Nephron progenitor cell (in vitro differentiated cells): ENCODE results near the gene SBK3.

Experiments
- DNase-seq: peaks from one replicate; pipeline ENCODE4 v3.0.0; 2021
- H3K27ac Mint-ChIP-seq: 2 replicates; pipeline ENCODE4 v1.8.0; 2021; ENCODE audit warnings: mild to moderate bottlenecking, moderate library complexity, mixed read lengths
- H3K27me3 Mint-ChIP-seq: 2 replicates; pipeline ENCODE4 v1.8.0; 2021; ENCODE audit warnings: mild to moderate bottlenecking, low read depth, mixed read lengths; ENCODE audit not compliant: poor library complexity
- H3K36me3 Mint-ChIP-seq: 2 replicates; pipeline ENCODE4 v1.8.0; 2021; ENCODE audit warnings: low read depth, mixed read lengths
- H3K4me1 Mint-ChIP-seq: 2 replicates; pipeline ENCODE4 v1.8.0; 2021; ENCODE audit warnings: mixed read lengths
- H3K4me3 Mint-ChIP-seq: 2 replicates; pipeline ENCODE4 v1.8.0; 2021; ENCODE audit warnings: mild to moderate bottlenecking, moderate library complexity, mixed read lengths
- H3K9me3 Mint-ChIP-seq: 2 replicates; pipeline ENCODE4 v1.8.0; 2021; ENCODE audit warnings: mild to moderate bottlenecking, moderate library complexity, mixed read lengths
- TF ChIP-seq, protein P1 (sequence below): fragments of 200-600 bp; sonication (generic); IDR thresholded peaks from 2 replicates; pipeline ENCODE4 v1.5.0; 2021; ENCODE audit warnings: antibody characterized with exemption

The SBK3 gene

DNA sequence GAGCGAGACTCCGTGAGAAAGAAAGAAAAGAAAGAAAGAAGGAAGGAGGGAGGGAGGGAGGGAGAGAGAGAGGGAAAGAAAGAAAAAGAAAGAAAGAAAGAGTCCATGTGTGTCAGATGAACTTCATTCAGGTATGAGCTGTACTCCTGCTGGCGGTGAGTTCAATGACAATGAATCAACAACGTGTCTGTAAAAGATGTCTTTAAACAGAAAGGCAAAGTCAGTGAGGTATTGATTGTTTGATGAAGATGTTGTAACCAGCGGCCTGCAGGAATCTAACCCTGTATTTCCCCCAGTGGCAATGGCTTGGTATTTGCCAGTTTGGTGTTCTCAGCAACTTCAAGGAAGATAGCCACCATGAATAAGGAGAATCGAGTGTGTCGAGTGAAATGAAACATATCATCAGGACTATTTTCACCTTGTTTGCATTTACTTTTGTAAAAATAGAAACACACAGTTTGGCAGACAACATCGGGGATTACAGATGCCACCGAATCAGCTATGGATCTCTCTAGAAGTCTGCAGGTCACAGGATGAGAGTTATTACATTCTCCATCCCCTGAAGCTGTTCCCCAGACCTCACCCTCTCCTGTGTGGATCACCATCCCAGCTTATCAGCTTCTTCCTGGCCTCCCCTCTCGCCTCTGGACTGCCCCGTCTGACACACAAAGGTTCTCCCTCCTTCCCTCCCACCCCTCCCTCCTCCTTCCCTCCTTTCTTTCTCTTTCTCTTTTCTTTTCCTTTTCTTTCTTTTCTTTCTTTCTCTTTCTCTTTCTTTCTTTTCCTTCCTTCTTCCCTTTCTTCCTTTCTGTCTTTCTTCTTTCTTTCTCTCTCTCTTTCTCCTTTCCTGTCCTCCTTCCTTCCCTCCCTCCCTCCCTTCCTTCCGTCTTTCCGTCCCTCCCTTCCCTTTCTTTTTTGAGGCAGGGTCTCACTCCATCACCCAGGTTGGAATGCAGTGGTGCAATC lies 8.2 kb upstream of the SBK3 start:
- no peaks in the 10 kb centered on the region for H3K9me3 Mint-ChIP-seq
- H3K27me3 Mint-ChIP-seq: peaks cover 36% of the 10 kb centered on the region
- peaks cover 77% of the 10 kb centered on the region for H3K4me1 Mint-ChIP-seq
- H3K36me3 Mint-ChIP-seq: no peaks in the 10 kb centered on the region
- H3K4me3 Mint-ChIP-seq: no peak overlapping the region
- TF ChIP-seq, protein P1, sequence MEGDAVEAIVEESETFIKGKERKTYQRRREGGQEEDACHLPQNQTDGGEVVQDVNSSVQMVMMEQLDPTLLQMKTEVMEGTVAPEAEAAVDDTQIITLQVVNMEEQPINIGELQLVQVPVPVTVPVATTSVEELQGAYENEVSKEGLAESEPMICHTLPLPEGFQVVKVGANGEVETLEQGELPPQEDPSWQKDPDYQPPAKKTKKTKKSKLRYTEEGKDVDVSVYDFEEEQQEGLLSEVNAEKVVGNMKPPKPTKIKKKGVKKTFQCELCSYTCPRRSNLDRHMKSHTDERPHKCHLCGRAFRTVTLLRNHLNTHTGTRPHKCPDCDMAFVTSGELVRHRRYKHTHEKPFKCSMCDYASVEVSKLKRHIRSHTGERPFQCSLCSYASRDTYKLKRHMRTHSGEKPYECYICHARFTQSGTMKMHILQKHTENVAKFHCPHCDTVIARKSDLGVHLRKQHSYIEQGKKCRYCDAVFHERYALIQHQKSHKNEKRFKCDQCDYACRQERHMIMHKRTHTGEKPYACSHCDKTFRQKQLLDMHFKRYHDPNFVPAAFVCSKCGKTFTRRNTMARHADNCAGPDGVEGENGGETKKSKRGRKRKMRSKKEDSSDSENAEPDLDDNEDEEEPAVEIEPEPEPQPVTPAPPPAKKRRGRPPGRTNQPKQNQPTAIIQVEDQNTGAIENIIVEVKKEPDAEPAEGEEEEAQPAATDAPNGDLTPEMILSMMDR: no peak
- no peak for DNase-seq
- H3K27ac Mint-ChIP-seq: peak overlapping the region; percentile 15

DNA sequence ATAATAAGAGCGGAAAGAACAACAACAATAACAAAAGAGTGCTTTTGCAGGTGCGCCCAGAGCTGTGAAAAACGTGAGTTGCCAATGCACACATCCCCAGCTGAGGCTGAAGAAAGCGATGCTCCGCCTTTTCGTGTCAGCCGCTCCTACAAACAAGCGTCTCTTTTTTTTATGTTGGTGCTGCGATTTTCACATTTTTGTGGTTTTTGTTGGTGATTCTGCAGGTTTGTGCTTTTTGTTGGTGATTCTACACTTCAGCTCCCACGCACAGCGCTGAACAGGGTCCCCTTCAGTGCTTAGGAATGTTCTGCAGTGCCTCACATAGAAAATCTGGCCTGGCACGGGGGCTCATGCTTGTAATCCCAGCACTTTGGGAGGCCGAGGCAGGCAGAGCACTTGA lies 7.3 kb upstream of the SBK3 start:
- TF ChIP-seq, protein P1: no peak
- Mint-ChIP-seq H3K27me3 (peaks cover 36% of the 10 kb centered on the region), H3K27ac (peak overlapping the region; percentile 15), H3K4me3 (no peak overlapping the region), H3K36me3 (no peaks in the 10 kb centered on the region), H3K4me1 (peaks cover 79% of the 10 kb centered on the region), H3K9me3 (no peaks in the 10 kb centered on the region)
- DNase-seq: no peak

DNA sequence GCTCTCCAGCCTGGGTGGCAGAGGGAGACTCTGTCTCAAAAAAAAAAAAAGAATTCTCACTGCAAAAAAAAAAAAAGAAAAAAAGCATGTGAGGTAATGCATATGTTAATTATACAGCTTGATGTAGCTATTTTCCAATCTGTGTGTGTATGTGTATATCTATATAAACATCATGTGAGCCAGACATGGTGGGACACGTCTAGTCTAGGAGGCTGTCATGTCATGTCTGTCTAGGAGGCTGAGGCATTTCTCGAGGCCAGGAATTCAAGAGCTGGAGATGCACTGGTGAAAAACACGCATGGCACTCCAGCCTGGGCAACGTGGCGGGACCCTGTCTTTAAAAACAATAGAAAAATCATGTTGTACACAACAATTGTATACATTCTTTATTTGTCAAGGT lies 6.9 kb upstream of the SBK3 start:
- Mint-ChIP-seq H3K4me3 (peak overlapping the region; percentile 55), H3K27ac (no peak overlapping the region), H3K9me3 (no peaks in the 10 kb centered on the region), H3K27me3 (peaks cover 36% of the 10 kb centered on the region), H3K36me3 (no peaks in the 10 kb centered on the region), H3K4me1 (peaks cover 79% of the 10 kb centered on the region)
- TF ChIP-seq, protein P1: no peak
- no peak for DNase-seq

DNA sequence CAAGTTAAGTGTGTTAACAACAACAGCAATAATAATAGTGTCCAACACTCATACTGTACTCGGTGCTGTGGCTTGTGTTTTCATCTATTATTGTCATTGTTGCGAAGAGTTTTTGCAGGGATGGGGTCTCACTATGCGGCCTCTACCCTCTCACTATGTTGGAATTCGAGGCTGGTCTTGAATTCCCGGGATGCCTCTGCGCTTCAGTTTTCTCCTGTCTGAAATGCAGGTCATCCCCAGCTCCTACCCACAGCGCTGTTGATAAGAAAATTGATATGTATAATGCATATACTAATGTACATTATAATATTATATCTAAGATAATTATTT lies 4.9 kb upstream of the SBK3 start:
- DNase-seq: no peak
- TF ChIP-seq, protein P1: no peak
- H3K36me3 Mint-ChIP-seq: no peaks in the 10 kb centered on the region
- H3K4me3 Mint-ChIP-seq: peak overlapping the region; percentile 64
- H3K9me3 Mint-ChIP-seq: no peaks in the 10 kb centered on the region
- peaks cover 30% of the 10 kb centered on the region for H3K27me3 Mint-ChIP-seq
- H3K4me1 Mint-ChIP-seq: peaks cover 91% of the 10 kb centered on the region
- peak overlapping the region; percentile 95 for H3K27ac Mint-ChIP-seq

DNA sequence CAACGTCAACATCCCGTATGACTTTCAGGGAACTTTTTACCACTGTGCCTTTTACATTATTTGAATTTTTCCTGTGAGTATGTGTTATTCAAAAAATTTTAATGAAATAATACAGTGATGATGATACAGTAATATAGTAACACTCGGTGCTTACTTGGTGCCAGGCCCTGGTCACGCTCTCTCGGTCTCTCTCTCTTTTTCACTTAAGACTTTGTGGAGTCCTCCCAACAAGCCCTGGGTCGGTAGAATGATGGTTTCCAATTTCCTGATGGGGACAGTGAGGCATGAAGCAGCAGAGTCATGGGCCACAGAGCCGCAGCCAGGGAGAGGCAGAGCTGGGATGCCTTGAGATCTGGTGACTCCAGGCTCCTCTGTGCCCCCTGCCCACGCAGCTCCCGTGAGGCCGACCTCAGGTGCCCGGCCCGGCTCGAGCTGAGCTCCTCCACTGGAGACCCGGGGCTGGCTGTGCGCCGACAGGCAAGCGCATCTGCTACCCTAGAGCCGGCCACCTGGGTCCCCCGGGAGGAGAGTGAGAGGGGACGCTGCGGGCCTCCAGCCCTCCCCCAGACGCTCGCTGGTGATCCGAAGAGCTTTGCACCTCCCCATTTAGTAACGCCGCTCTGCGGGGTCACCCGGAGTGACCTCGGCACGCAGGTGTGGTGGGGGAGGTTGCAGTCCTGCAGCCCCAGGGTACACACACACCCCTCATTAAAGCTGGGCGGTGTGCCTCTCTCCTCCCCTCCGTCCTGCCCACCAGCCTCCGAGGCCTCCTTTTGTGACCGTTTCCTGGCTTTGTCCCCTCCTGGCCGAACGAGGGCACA lies 4.4 kb upstream of the SBK3 start:
- Mint-ChIP-seq H3K9me3 (no peaks in the 10 kb centered on the region), H3K4me3 (peak overlapping the region; percentile 64), H3K27ac (peak overlapping the region; percentile 95), H3K4me1 (peaks cover 89% of the 10 kb centered on the region), H3K27me3 (peaks cover 25% of the 10 kb centered on the region), H3K36me3 (no peaks in the 10 kb centered on the region)
- peak; percentile 69 for DNase-seq
- TF ChIP-seq, protein P1: no peak
